ENCODE results near the gene NRN1L.

- TF ChIP-seq, protein P1, sequence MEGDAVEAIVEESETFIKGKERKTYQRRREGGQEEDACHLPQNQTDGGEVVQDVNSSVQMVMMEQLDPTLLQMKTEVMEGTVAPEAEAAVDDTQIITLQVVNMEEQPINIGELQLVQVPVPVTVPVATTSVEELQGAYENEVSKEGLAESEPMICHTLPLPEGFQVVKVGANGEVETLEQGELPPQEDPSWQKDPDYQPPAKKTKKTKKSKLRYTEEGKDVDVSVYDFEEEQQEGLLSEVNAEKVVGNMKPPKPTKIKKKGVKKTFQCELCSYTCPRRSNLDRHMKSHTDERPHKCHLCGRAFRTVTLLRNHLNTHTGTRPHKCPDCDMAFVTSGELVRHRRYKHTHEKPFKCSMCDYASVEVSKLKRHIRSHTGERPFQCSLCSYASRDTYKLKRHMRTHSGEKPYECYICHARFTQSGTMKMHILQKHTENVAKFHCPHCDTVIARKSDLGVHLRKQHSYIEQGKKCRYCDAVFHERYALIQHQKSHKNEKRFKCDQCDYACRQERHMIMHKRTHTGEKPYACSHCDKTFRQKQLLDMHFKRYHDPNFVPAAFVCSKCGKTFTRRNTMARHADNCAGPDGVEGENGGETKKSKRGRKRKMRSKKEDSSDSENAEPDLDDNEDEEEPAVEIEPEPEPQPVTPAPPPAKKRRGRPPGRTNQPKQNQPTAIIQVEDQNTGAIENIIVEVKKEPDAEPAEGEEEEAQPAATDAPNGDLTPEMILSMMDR (IDR thresholded peaks at IDR 0.05) = no peak
- TF ChIP-seq POLR2A (IDR thresholded peaks at IDR 0.05) = no peak
Observed at GRCh38 chr16:67883146-67883871, 1.4 kb upstream of the NRN1L start.
